Lung (tissue), 12 donors: ENCODE results near the gene VCPKMT. TPM values are rescaled to one million over a fixed set of nuclear protein-coding genes. Genes with fewer than 3 reads are reported as not detected.

Experiments used
- ATAC-seq: fragments of 200-7000 bp; cut with Tn5 transposase; one replicate; pipeline ENCODE4 v1.9.1; 2020; ENCODE audit warnings: moderate number of reproducible peaks; ENCODE audit not compliant: insufficient read depth, low FRiP score
- DNase-seq, 3 donors: peaks; one replicate each; pipeline ENCODE4 v3.0.0-alpha.2; 2013 to 2017
- H3K27ac ChIP-seq, 2 donors: one replicate each; pipeline ENCODE4 v1.5.1; 2013; ENCODE audit warnings: mild to moderate bottlenecking in 2 of 2, moderate library complexity in 2 of 2, control low read depth in 1 of 2, inconsistent platforms in 1 of 2, low read depth in 1 of 2, low read length in 1 of 2
- H3K27me3 ChIP-seq, 3 donors: one replicate each; pipeline ENCODE4 v1.5.1; 2013; ENCODE audit warnings: low read length in 2 of 3; ENCODE audit not compliant: control insufficient read depth in 3 of 3, insufficient read depth in 3 of 3
- H3K36me3 ChIP-seq, 4 donors: one replicate each; pipeline ENCODE4 v1.5.1; 2013; ENCODE audit warnings: low read length in 4 of 4, mild to moderate bottlenecking in 1 of 4, moderate library complexity in 1 of 4; ENCODE audit not compliant: control insufficient read depth in 4 of 4, insufficient read depth in 4 of 4
- H3K4me1 ChIP-seq, 5 donors: one replicate each; pipeline ENCODE4 v1.5.1; 2013; ENCODE audit warnings: low read length in 5 of 5, mild to moderate bottlenecking in 2 of 5, moderate library complexity in 1 of 5; ENCODE audit not compliant: control insufficient read depth in 5 of 5, insufficient read depth in 5 of 5
- H3K4me3 ChIP-seq: one replicate; pipeline ENCODE4 v1.5.1; 2013; ENCODE audit warnings: mild to moderate bottlenecking, control low read depth, moderate library complexity
- H3K9ac ChIP-seq, 2 donors: one replicate each; pipeline ENCODE4 v1.5.1; 2013; ENCODE audit warnings: low read length in 2 of 2, control low read depth in 1 of 2; ENCODE audit not compliant: insufficient read depth in 1 of 2
- H3K9me3 ChIP-seq, 4 donors: one replicate each; pipeline ENCODE4 v1.5.1; 2013; ENCODE audit warnings: low read length in 3 of 4, mild to moderate bottlenecking in 1 of 4, moderate library complexity in 1 of 4; ENCODE audit not compliant: control insufficient read depth in 4 of 4, insufficient read depth in 3 of 4
- WGBS, 2 donors: extraction: QIAGEN DNeasy Blood & Tissue Kit; methylation state at CpG; one replicate each; pipeline ENCODE4 v1.1.7; 2013; 5-methylcytosine and 5-hydroxymethylcytosine counted together
- polyA plus RNA-seq, 2 donors: library from polyadenylated mRNA; stranded (reverse); fragments of 200-250 nt; gene quantifications; one replicate each; pipeline ENCODE4 v1.2.1, GENCODE V29; 2013
- total RNA-seq, 2 donors: library from RNA; depleted of rRNA in 1 of 2; stranded (reverse); fragments of >200 nt in 1 of 2; gene quantifications; one replicate each; pipeline ENCODE4 v1.2.1, GENCODE V29; 2014 to 2021
- TF ChIP-seq, protein P1 (sequence below): IDR thresholded peaks from 2 replicates; pipeline ENCODE4 v1.5.1; 2012; ENCODE audit warnings: mild to moderate bottlenecking; ENCODE audit errors: control extremely low read depth, extremely low read depth
- donor health status: control.
- donor health status: control.
- donor health status: Bipolar disorder and iron deficiency.
- donor health status: healthy.
- donor health status: DM: yes; HTN: yes; CAD: no.

Gene VCPKMT
- total and polyA plus RNA-seq, 4 donors, result 5.9 to 17.6 (median 7.7) TPM

DNA sequence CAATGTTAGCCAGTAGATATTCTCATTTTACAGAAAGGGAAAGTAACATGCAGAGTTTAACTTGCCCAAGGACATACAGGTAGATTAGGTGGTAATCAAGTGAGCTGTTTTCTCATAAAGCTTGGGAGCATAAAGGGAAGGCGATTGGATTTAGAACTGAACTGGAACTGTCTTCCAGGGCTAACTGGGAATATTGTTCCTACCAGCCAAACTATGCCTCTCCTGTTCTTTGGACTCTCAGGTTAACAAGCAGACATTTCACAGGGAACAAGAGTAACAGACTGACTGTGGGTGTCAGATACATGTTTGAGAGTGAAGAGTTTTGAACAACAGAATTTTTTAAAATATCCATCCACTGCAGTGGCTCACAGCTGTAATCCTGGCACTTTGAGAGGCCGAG is 15.6 kb downstream of the VCPKMT start:
- no peak for DNase-seq
- WGBS, 2 donors, result 92 to 100% methylated on average over 2 of the region's 2 CpGs
- H3K27me3 ChIP-seq, result no peaks in the 10 kb centered on the region
- TF ChIP-seq, protein P1, sequence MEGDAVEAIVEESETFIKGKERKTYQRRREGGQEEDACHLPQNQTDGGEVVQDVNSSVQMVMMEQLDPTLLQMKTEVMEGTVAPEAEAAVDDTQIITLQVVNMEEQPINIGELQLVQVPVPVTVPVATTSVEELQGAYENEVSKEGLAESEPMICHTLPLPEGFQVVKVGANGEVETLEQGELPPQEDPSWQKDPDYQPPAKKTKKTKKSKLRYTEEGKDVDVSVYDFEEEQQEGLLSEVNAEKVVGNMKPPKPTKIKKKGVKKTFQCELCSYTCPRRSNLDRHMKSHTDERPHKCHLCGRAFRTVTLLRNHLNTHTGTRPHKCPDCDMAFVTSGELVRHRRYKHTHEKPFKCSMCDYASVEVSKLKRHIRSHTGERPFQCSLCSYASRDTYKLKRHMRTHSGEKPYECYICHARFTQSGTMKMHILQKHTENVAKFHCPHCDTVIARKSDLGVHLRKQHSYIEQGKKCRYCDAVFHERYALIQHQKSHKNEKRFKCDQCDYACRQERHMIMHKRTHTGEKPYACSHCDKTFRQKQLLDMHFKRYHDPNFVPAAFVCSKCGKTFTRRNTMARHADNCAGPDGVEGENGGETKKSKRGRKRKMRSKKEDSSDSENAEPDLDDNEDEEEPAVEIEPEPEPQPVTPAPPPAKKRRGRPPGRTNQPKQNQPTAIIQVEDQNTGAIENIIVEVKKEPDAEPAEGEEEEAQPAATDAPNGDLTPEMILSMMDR, result no peak
- no peaks in the 10 kb centered on the region for H3K9me3 ChIP-seq
- no peak overlapping the region for H3K4me3 ChIP-seq
- H3K9ac ChIP-seq, result no peak overlapping the region
- H3K4me1 ChIP-seq, result no peaks in the 10 kb centered on the region
- peaks cover 0 to 1% (median 0%) of the 10 kb centered on the region in 4 donors for H3K36me3 ChIP-seq
- ATAC-seq, result no peak
- no peak overlapping the region for H3K27ac ChIP-seq

DNA sequence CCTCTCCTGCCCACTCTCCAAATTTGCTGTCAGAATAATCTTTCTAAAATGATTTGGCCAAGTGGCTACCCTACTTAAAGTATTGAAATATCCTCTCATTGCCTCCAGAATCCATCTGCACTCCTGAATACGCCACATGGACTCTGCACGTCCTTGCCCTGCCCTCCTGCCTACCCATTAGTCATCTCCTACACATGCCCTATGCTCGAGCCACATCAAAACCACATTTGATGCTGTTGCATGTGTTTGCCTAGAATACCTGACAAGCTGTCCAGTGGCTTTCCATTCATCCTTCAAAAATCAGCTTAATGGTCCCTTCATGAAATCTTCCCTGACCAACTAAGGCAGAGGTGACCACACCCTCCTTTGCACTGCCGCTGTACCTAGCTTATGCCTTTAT is 17.0 kb downstream of the VCPKMT start:
- Histone ChIP-seq H3K9me3 (no peaks in the 10 kb centered on the region), H3K27me3 (no peaks in the 10 kb centered on the region), H3K9ac (no peak overlapping the region), H3K27ac (no peak overlapping the region), H3K4me1 (no peaks in the 10 kb centered on the region), H3K4me3 (no peak overlapping the region), H3K36me3 (peaks cover 0 to 1% (median 0%) of the 10 kb centered on the region in 4 donors)
- no peak for ATAC-seq
- TF ChIP-seq, protein P1, result no peak
- WGBS, 2 donors, result 89 to 94% methylated on average over 4 of the region's 4 CpGs
- no peak for DNase-seq

DNA sequence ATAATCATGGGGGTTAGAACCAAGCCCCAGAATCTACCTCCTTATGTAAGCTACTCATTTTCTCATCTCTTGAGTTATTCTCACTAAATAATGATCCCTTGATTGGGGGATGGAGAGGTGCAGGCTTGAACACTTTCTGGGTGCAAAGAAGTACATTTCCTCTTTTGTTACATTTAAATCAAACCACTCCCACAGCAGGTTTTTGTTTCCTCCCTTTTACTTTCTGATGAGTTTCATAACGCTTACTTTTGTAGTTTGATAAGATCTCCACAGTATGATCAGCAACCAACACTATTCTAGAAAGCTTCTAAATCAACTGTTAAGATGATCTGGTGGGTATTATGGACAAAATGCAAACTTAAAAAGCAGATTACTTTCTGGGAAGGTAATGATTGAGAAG is 20.5 kb downstream of the VCPKMT start:
- TF ChIP-seq, protein P1, result no peak
- no peaks in the 10 kb centered on the region for H3K9me3 ChIP-seq
- ATAC-seq (no peak), DNase-seq (no peak)
- H3K9ac ChIP-seq, result no peak overlapping the region
- no peaks in the 10 kb centered on the region for H3K4me1 ChIP-seq
- no peak overlapping the region for H3K27ac ChIP-seq
- no peak overlapping the region for H3K4me3 ChIP-seq
- no peaks in the 10 kb centered on the region for H3K27me3 ChIP-seq
- WGBS, 2 donors, result 17 to 42% methylated on average over 1 of the region's 1 CpG
- no peaks in the 10 kb centered on the region for H3K36me3 ChIP-seq

DNA sequence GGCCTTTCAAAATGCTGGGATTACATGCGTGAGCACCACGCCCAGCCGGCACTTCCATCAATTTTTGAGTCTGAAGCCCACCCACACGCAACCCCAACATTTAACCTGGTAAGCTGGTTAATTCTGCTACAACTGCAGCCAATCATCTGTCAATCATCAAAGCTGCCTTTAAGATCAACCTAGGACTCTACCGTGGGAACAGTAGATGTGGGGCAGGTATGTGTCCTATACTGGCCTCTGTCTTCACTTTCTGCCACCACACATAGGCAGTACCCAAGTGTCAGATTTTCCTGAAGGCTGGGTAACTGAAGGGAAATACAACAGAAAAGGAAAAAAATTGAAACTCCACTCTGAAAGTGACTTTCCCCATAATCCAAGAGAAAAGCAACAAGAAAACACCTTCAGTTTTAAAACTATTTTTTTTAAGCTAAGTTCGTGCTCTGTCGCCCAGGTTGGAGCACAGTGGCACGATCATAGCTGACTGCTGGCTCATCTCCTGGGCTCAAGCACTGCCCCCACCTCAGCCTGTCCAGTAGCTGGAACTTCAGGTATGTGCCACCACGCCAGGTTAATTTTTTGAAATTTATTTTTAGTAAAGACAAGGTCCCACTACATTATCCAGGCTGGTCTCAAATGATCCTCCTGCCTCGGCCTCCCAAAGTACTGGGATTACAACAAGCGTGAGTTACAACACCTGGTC is 22.2 kb downstream of the VCPKMT start:
- H3K27me3 ChIP-seq, result no peaks in the 10 kb centered on the region
- no peak overlapping the region for H3K4me3 ChIP-seq
- ATAC-seq, result no peak
- DNase-seq, result no peak
- no peaks in the 10 kb centered on the region for H3K36me3 ChIP-seq
- H3K27ac ChIP-seq, result no peak overlapping the region
- TF ChIP-seq, protein P1, result no peak
- WGBS, 2 donors, result 94 to 96% methylated on average over 11 of the region's 11 CpGs
- H3K9me3 ChIP-seq, result no peaks in the 10 kb centered on the region
- H3K9ac ChIP-seq, result no peak overlapping the region
- H3K4me1 ChIP-seq, result no peaks in the 10 kb centered on the region
